Loucy (cell line): ENCODE results near the gene MRPL20.

Source experiments
- H2AFZ ChIP-seq: fragments of 200-600 bp; sonication (generic); 2 replicates; pipeline ENCODE4 v1.6.0; 2016; ENCODE audit warnings: antibody characterized with exemption, mild to moderate bottlenecking, low read length, moderate library complexity
- H3F3A ChIP-seq: fragments of 200-600 bp; 2 replicates; pipeline ENCODE4 v1.6.0; 2016; ENCODE audit warnings: antibody characterized with exemption, low read depth, mild to moderate bottlenecking
- H3K27me3 ChIP-seq: fragments of 200-600 bp; sonication (generic); 2 replicates; pipeline ENCODE4 v1.6.1; 2014; ENCODE audit warnings: low read length, mild to moderate bottlenecking; ENCODE audit not compliant: insufficient read depth, poor library complexity, severe bottlenecking
- H3K36me3 ChIP-seq: fragments of 200-600 bp; sonication (generic); 2 replicates; pipeline ENCODE4 v1.6.1; 2016; ENCODE audit warnings: low read length; ENCODE audit not compliant: insufficient read depth
- H3K4me1 ChIP-seq: fragments of 200-600 bp; sonication (generic); 2 replicates; pipeline ENCODE4 v1.5.1; 2014; ENCODE audit warnings: low read length, mild to moderate bottlenecking; ENCODE audit not compliant: insufficient read depth, poor library complexity, severe bottlenecking
- H3K4me2 ChIP-seq: fragments of 200-600 bp; sonication (generic); 2 replicates; pipeline ENCODE4 v1.6.0; 2014; ENCODE audit warnings: antibody characterized with exemption, low read length, low read depth, mild to moderate bottlenecking; ENCODE audit not compliant: poor library complexity, severe bottlenecking
- H3K4me3 ChIP-seq: fragments of 200-600 bp; sonication (generic); 2 replicates; pipeline ENCODE4 v1.5.1; 2014; ENCODE audit warnings: low read length, mild to moderate bottlenecking, mixed read lengths; ENCODE audit not compliant: poor library complexity, severe bottlenecking
- H3K79me2 ChIP-seq: fragments of 200-600 bp; sonication (generic); 2 replicates; pipeline ENCODE4 v1.6.1; 2014; ENCODE audit warnings: low read length; ENCODE audit not compliant: insufficient read depth
- H3K9ac ChIP-seq: fragments of 200-600 bp; sonication (generic); 2 replicates; pipeline ENCODE4 v1.6.0; 2014; ENCODE audit warnings: mild to moderate bottlenecking, low read depth, low read length, moderate library complexity; ENCODE audit not compliant: poor library complexity, severe bottlenecking
- H3K9me2 ChIP-seq: fragments of 200-600 bp; sonication (generic); replicated peaks from 2 replicates; pipeline ENCODE4 v1.6.1; 2016; ENCODE audit warnings: low read depth, low read length, mixed read lengths
- H3K9me3 ChIP-seq: fragments of 200-600 bp; sonication (generic); 2 replicates; pipeline ENCODE4 v1.6.1; 2014; ENCODE audit warnings: mild to moderate bottlenecking, antibody characterized with exemption, low read length, low read depth; ENCODE audit not compliant: insufficient read depth
- H4K20me1 ChIP-seq: fragments of 200-600 bp; sonication (generic); 2 replicates; pipeline ENCODE4 v1.6.0; 2014; ENCODE audit warnings: antibody characterized with exemption, low read length, mild to moderate bottlenecking; ENCODE audit not compliant: insufficient read depth, poor library complexity, severe bottlenecking
- EZH2phosphoT487 ChIP-seq: fragments of 200-600 bp; IDR thresholded peaks from 2 replicates; pipeline ENCODE4 v1.6.1; 2018; ENCODE audit warnings: antibody characterized with exemption, mild to moderate bottlenecking, moderate library complexity, borderline replicate concordance
- TF ChIP-seq, protein P1 (sequence below): fragments of 200-600 bp; sonication (generic); conservative IDR thresholded peaks from 2 replicates; pipeline ENCODE4 v1.5.1; 2014; ENCODE audit warnings: mild to moderate bottlenecking, antibody characterized with exemption, low read length

The MRPL20 gene

DNA sequence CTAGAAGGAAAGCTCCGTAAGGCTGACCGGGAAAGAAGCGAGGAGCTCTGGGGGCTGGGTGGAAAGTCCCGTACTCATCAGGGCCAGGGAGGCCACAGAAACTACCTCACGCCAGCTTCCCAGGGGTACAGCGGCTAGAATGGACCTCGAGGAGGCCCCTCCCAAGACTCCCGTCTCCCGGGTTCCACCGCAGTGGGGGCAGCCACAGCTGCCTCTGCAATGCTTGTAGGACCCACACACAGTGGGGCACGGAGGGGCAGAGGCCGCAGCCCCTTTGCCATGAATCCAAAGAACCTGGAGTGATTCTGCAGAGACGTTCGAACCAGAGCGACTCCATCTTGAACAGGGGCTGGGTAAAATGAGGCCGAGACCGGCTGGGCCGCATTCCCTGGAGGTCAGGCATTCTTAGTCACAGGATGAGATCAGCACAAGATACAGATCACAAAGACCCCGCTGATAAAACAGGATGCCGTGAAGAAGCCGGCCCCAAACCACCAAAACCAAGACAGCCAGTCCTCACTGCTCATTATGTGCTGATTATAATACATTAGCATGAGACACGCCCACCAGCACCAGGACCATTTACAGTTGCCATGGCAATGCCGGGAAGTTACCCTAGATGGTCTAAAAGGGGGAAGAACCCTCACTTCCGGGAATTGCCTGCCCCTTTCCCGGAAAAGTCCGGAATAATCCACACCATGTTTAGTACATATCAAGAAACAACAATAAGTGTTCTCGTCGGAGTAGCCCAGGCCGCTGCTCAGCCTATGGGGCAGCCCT is 15.6 kb upstream of the MRPL20 start:
- Histone ChIP-seq H3K4me2 (no peak overlapping the region), H3K4me3 (no peak overlapping the region), H2AFZ (no peak overlapping the region), H3K9ac (no peak overlapping the region), H3K36me3 (no peaks in the 10 kb centered on the region), H3K79me2 (no peaks in the 10 kb centered on the region), H3K4me1 (peaks cover 11% of the 10 kb centered on the region), H3K27me3 (no peaks in the 10 kb centered on the region), H4K20me1 (no peaks in the 10 kb centered on the region), H3K9me3 (no peaks in the 10 kb centered on the region), H3F3A (no peaks in the 10 kb centered on the region), H3K9me2 (no peaks in the 10 kb centered on the region)
- no peak for TF ChIP-seq EZH2phosphoT487
- TF ChIP-seq, protein P1, sequence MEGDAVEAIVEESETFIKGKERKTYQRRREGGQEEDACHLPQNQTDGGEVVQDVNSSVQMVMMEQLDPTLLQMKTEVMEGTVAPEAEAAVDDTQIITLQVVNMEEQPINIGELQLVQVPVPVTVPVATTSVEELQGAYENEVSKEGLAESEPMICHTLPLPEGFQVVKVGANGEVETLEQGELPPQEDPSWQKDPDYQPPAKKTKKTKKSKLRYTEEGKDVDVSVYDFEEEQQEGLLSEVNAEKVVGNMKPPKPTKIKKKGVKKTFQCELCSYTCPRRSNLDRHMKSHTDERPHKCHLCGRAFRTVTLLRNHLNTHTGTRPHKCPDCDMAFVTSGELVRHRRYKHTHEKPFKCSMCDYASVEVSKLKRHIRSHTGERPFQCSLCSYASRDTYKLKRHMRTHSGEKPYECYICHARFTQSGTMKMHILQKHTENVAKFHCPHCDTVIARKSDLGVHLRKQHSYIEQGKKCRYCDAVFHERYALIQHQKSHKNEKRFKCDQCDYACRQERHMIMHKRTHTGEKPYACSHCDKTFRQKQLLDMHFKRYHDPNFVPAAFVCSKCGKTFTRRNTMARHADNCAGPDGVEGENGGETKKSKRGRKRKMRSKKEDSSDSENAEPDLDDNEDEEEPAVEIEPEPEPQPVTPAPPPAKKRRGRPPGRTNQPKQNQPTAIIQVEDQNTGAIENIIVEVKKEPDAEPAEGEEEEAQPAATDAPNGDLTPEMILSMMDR, result no peak

- no peak for TF ChIP-seq EZH2phosphoT487
- TF ChIP-seq, protein P1, result no peak
- Histone ChIP-seq H3K36me3 (no peaks in the 10 kb centered on the region), H3K9me3 (no peaks in the 10 kb centered on the region), H3K4me1 (peaks cover 11% of the 10 kb centered on the region), H3K79me2 (no peaks in the 10 kb centered on the region), H3K4me3 (no peak overlapping the region), H3F3A (no peaks in the 10 kb centered on the region), H3K27me3 (no peaks in the 10 kb centered on the region), H4K20me1 (no peaks in the 10 kb centered on the region), H3K4me2 (no peak overlapping the region), H3K9me2 (no peaks in the 10 kb centered on the region), H3K9ac (no peak overlapping the region), H2AFZ (no peak overlapping the region)
Observed at GRCh38 chr1:1421907-1422464, 14.9 kb upstream of the MRPL20 start.

DNA sequence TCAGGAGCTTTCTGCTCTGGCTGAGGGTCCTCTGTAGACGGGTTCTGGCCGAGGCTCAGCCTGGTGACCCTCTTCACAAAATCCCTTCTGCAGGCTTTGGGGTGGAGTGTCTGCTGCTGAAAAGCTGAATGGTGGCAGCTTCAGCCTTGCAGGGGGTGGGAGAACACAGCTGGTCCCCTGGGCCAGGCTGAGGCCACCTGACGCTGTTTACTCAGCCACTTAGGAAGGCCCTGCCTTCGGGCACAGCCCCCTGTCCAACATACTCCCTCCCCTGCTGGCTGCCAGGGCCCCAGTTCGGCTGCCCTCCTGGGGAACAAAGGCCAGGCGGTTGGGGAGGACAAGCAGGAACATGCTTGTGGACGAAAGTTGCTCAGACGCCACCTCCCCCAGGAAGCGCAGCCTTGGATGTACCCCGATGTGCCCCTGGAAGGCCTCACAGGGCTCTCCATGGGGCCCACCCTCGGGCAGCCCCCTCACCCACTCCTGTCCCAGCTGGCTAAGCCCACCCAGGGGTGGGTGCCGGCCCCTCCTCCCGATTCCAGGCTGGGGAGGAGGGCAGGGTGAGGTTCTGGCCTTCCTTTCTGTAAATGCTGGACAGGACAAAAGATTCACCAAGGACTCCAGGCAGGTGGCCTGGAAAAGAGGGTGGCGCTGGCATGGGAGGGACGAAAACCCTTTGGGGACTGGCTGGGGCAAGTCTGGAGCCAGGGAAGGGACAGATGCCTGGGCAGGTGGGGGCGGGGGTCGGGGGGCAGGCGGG is 14.2 kb upstream of the MRPL20 start, which contains the start of gene ANKRD65:
Gene ANKRD65 (minus strand): TSS at position 130 of the 760 bp plus-strand sequence. CDS start 271 bp downstream, outside the sequence.
- Histone ChIP-seq H3K4me3 (no peak within 1 kb of the TSS), H3K9me2 (no peaks in the 10 kb centered on the region), H3K36me3 (no peaks in the 10 kb centered on the region), H3K9ac (peak within 1 kb of the TSS; percentile 52), H3K79me2 (no peaks in the 10 kb centered on the region), H3K27me3 (no peaks in the 10 kb centered on the region), H4K20me1 (no peaks in the 10 kb centered on the region), H2AFZ (no peak within 1 kb of the TSS), H3F3A (no peaks in the 10 kb centered on the region), H3K4me1 (peaks cover 11% of the 10 kb centered on the region), H3K9me3 (no peaks in the 10 kb centered on the region), H3K4me2 (no peak within 1 kb of the TSS)
- TF ChIP-seq, protein P1, result no peak
- no peak for TF ChIP-seq EZH2phosphoT487
